Nasal cavity respiratory epithelium epithelial cell of viscerocranial mucosa (primary cell): ENCODE measurements around the gene CARF. TPM values are rescaled to one million over a fixed set of nuclear protein-coding genes. Genes with fewer than 3 reads are reported as not detected.

Source experiments
- total RNA-seq: library from RNA; depleted of rRNA; stranded (reverse); fragments of >200 nt; gene quantifications from 2 replicates; pipeline ENCODE4 v1.2.3, GENCODE V29; 2014

The CARF gene
- total RNA-seq = 4.1 and 6.3 TPM in 2 replicates

GRCh38 chr2:202911512-202912341 is at the start of gene CARF, which contains the start of gene WDR12:
Gene CARF (plus strand): TSS chr2:202912275. CDS start chr2:202941903, 29,628 bp downstream.
Gene WDR12 (minus strand): TSS chr2:202911673. CDS start chr2:202911476, 197 bp downstream.

GRCh38 chr2:202871300-202872141 is 40.6 kb upstream of the CARF start, which contains the start of gene ICA1L:
Gene ICA1L (minus strand): TSS chr2:202871766. CDS start chr2:202829009, 42,757 bp downstream.

GRCh38 chr2:203014456-203015199 is 102.6 kb downstream of the CARF start, which contains the start of gene NBEAL1:
Gene NBEAL1 (plus strand): TSS chr2:203014875. CDS start chr2:203016385, 1,510 bp downstream.

Other genes starting within 250 kb of the CARF start
- 1.4 and 2.1 TPM in 2 replicates for gene ICA1L, start 40.5 kb upstream of the CARF start, total RNA-seq
- gene WDR12, start 602 bp upstream of the CARF start, total RNA-seq = 32.5 and 59.7 TPM in 2 replicates
- 36.6 and 60.0 TPM in 2 replicates for gene NBEAL1, start 102.6 kb downstream of the CARF start, total RNA-seq